Measurements from ENCODE around the gene GFOD2.
"Not testable (repeated sequence)": the region's sequence is repeated elsewhere in the genome, so short reads cannot be mapped to it uniquely, and the experiment has no call there.

Gene GFOD2

DNA sequence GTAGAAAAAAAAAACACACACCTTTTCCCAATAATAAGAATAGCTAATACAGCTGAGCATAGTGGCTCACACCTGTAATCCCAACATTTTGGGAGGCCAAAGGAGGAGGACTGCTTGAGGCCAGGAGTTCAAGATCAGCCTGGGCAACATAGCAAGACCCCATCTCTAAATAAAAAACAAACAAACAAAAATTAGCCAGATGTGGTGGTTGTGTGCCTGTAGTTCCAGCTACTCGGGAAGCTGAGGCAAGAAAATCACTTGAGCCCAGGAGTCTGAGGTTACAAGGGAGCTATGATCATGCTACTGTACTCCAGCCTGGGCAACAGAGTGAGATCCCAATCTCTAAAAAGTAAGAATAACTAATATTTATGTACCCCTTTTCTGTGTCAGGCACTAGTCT, 42.8 kb upstream of the GFOD2 start:
- TF ChIP-seq CTCF (IDR thresholded peaks at IDR 0.05; ENCODE audit: borderline replicate concordance, insufficient read depth, low read depth, low read length) = no peak
- no peak overlapping the region for H3K4me3 ChIP-seq (ENCODE audit: low read depth, low read length)

GRCh38 chr16:67760956-67761230, 41.8 kb upstream of the GFOD2 start:
- no peak overlapping the region for H3K4me3 ChIP-seq (ENCODE audit: low read depth, low read length)
- no peak for TF ChIP-seq CTCF (IDR thresholded peaks at IDR 0.05; ENCODE audit: borderline replicate concordance, insufficient read depth, low read depth, low read length)

GRCh38 chr16:67760206-67760955, 41.3 kb upstream of the GFOD2 start:
- no peak overlapping the region for H3K4me3 ChIP-seq (ENCODE audit: low read depth, low read length)
- TF ChIP-seq CTCF (IDR thresholded peaks at IDR 0.05; ENCODE audit: borderline replicate concordance, insufficient read depth, low read depth, low read length) = no peak

GRCh38 chr16:67758966-67759365, 39.9 kb upstream of the GFOD2 start:
- no peak for TF ChIP-seq CTCF (IDR thresholded peaks at IDR 0.05; ENCODE audit: borderline replicate concordance, insufficient read depth, low read depth, low read length)
- no peak overlapping the region for H3K4me3 ChIP-seq (ENCODE audit: low read depth, low read length)

- no peak for TF ChIP-seq CTCF (IDR thresholded peaks at IDR 0.05; ENCODE audit: borderline replicate concordance, insufficient read depth, low read depth, low read length)
- H3K4me3 ChIP-seq (ENCODE audit: low read depth, low read length) = no peak overlapping the region
These were observed 38.9 kb upstream of the GFOD2 start for GRCh38 chr16:67758006-67758405.

DNA sequence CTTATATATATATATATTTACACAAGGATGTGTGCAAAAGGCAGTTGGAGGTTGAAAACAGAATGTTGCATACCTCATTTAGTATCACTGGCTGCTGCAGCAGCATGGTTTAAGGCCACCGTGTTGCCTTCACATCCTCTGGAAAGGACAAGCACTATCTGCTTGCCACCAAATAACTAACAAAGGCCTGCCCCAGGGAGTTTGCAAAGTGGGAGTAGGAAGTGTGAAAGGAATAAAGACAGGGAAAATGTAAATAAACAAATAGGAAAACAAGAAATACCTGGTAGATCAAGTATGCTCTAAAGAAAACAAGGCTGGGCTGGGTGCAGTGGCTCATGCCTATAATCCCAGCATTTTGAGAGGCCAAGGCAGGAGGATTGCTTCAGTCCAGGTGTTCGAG, 33.5 kb upstream of the GFOD2 start:
- TF ChIP-seq CTCF (IDR thresholded peaks at IDR 0.05; ENCODE audit: borderline replicate concordance, insufficient read depth, low read depth, low read length) = no peak
- H3K4me3 ChIP-seq (ENCODE audit: low read depth, low read length) = no peak overlapping the region

DNA sequence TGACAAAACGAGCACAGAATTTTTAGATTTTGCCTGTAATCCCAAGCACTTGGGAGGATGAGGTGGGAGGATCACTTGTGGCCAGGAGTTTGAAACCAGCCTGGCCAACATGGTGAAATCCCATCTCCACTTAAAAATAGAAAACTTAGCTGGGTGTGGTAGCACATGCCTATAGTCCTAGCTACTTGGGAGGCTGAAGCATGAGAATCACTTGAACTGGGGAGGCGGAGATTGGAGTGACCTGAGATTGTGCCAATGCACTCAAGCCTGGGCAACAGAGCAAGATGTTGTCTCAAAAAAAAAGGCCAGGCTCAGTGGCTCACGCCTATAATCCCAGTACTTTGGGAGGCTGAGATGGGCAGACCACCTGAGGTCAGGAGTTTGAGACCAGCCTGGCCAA, 32.2 kb upstream of the GFOD2 start:
- not testable (repeated sequence) for H3K4me3 ChIP-seq (ENCODE audit: low read depth, low read length)

DNA sequence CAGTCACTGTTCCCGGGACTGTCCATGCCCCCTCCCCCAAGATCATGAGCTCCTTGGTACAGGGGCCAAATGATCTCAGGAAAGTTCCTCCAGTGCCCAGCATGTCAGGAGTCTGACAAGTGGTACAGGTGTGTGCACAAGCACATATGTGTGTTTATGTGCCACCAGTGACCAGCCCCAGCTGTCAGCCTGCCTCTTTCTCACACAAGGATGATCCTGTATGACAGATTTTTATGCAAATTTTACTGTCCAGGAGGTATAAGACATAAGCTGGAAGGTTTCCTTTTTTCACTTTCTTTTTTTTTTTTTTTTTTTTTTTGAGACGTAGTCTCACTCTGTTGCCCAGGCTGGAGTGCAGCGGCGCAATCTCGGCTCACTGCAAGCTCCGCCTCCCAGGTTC, 31.4 kb upstream of the GFOD2 start:
- H3K4me3 ChIP-seq (ENCODE audit: low read depth, low read length) = no peak overlapping the region
- no peak for TF ChIP-seq CTCF (IDR thresholded peaks at IDR 0.05; ENCODE audit: borderline replicate concordance, insufficient read depth, low read depth, low read length)

All from GM12875 (cell line).